Measurements from ENCODE around the gene INCA1. TPM values are rescaled to one million over a fixed set of nuclear protein-coding genes. Genes with fewer than 3 reads are reported as not detected.
A peak's percentile ranks its signal among the peaks of the same experiment; 100 is the strongest.

INCA1 gene
- total and polyA plus RNA-seq, 2 of the 13 experiments (the other 11 are each of a cell fraction or from before 2014, with no cell fraction given), result 0.93 to 2.6 TPM

DNA sequence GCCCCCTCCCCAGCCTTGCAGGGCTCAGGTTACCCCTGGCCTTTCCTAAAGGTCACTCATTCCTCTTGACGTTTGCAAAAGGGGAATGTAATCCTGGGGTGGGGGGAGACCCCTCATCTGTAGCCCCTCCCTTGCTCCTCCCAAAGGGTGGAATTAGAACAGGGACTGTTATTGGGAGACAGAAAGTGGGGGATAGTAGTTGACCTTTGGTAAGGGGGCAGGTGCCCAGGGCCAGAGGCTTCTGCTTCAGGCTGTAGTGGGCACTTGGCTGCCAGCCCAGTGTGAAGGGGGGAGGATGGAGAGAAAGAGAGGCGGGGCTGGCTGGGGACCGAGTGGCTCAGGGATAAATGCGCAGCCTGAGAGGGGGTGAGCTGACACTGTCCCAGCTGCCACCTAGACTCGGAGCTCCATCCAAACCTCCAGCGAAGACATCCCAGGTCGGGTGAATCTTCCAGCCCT lies 46.5 kb downstream of the INCA1 start, which contains the start of gene ENO3:
Gene ENO3 (plus strand): TSS at position 374 of the 459 bp plus-strand sequence. CDS start 711 bp downstream, outside the sequence.
- in situ Hi-C loops (cut with HindIII; ENCODE audit: extremely low pct_ligation_motif_present, low pct_unique_long_range_greater_than_20kb), result no loop called here
- FAIRE-seq (peak; percentile 91), ATAC-seq (peak; percentile 27), DNase-seq (ENCODE audit: low spot score) (peak; percentile 73)
- Histone ChIP-seq H3K4me3 (replicated peaks in 1 of 3; ENCODE audit: insufficient read depth in 1 of 3, low read depth in 2 of 3, low read length in 3 of 3) (peak within 1 kb of the TSS; percentile 52 to 88 (median 86)), H4K20me1 (ENCODE audit: insufficient read depth, low read length) (peaks cover 18% of the 10 kb centered on the region), H3K9ac (ENCODE audit: insufficient read depth, low read depth, low read length) (peak within 1 kb of the TSS; percentile 84), H3K27ac (ENCODE audit: extremely low read length, insufficient read depth, low read length) (peak within 1 kb of the TSS; percentile 99), H3K4me1 (ENCODE audit: insufficient read depth, low read length) (peaks cover 46% of the 10 kb centered on the region), H2AFZ (ENCODE audit: low read length) (no peak within 1 kb of the TSS), H3K27me3 (ENCODE audit: control insufficient read depth in 1 of 2, insufficient read depth in 2 of 2, low read length in 2 of 2) (no peaks in the 10 kb centered on the region; a peak in 1 of 5 replicates), H3K4me2 (ENCODE audit: low read depth, low read length) (peak within 1 kb of the TSS; percentile 93), H3K9me3 (ENCODE audit: low read length) (no peaks in the 10 kb centered on the region), H3K36me3 (replicated peaks in 1 of 2; ENCODE audit: control insufficient read depth in 1 of 2, insufficient read depth in 2 of 2, low read length in 2 of 2) (peaks cover 7 to 13% of the 10 kb centered on the region in 2 experiments; a peak in 4 of 5 replicates), H3K79me2 (ENCODE audit: insufficient read depth, low read length) (peaks cover 35% of the 10 kb centered on the region)
- 0% methylated on average over 7 of the region's 7 CpGs for WGBS (ENCODE audit: low lambda C conversion rate)
- ChIA-PET CTCF (ENCODE audit: low intra/inter-chr PET ratio, low total read pairs) (no interaction called here), POLR2A (interaction anchor here (0.7 to 10.0 kb wide), 9 partner anchors 9 to 154 kb away, joined by 3 to 273 read pairs (median 5); partner anchors contain the start of genes PSMB6, RNF167, SLC25A11 and SPAG7)
- BruUV-seq (replicated peaks), result no TSS peak
- intact Hi-C loops (cut with micrococcal nuclease; ENCODE audit: unreplicated experiment), result loop anchor here (1.0 to 5.0 kb wide), 2 partner anchors 17 to 43 kb away; partner anchors contain the start of gene SPAG7
- TF ChIP-seq NR2C2 (CRISPR knock-in tag; IDR thresholded peaks at IDR 0.05; ENCODE audit: borderline replicate concordance) (peak; percentile 67; the same call in 1 of the 2 replicates), GATAD2A (CRISPR knock-in tag; IDR thresholded peaks at IDR 0.05) (peak; percentile 16; the same call in 1 of the 2 replicates), HMG20B (CRISPR knock-in tag; conservative IDR thresholded peaks at IDR 0.05) (0 out of 2 replicates have a peak, but pooled peaks have one; percentile 21), PTBP1 (IDR thresholded peaks at IDR 0.05; ENCODE audit: low read depth, low read length, poor library complexity, severe bottlenecking) (no peak), HNRNPUL1 (IDR thresholded peaks at IDR 0.05; ENCODE audit: low read depth, low read length) (no peak), REPIN1 (CRISPR knock-in tag; IDR thresholded peaks at IDR 0.05; ENCODE audit: borderline replicate concordance, low read depth) (peak; percentile 30; the same call in 1 of the 2 replicates), XBP1 (CRISPR knock-in tag; IDR thresholded peaks at IDR 0.05) (no peak), ZNF574 (CRISPR knock-in tag; IDR thresholded peaks at IDR 0.05) (peak; percentile 21; the same call in 1 of the 2 replicates), RARA (CRISPR knock-in tag; IDR thresholded peaks at IDR 0.05) (peak; percentile 11; the same call in 1 of the 2 replicates), KLF11 (CRISPR knock-in tag; IDR thresholded peaks at IDR 0.05) (no peak), ZNF331 (CRISPR knock-in tag; IDR thresholded peaks at IDR 0.05) (0 out of 2 replicates have a peak, but pooled peaks have one; percentile 43), ZSCAN12 (CRISPR knock-in tag; IDR thresholded peaks at IDR 0.05) (no peak), ZNF710 (CRISPR knock-in tag; IDR thresholded peaks at IDR 0.05; ENCODE audit: borderline replicate concordance) (peak; percentile 97; the same call in 1 of the 2 replicates), MIER2 (CRISPR knock-in tag; IDR thresholded peaks at IDR 0.05) (0 out of 2 replicates have a peak, but pooled peaks have one; percentile 49), POLR2G (IDR thresholded peaks at IDR 0.05; ENCODE audit: low read depth, low read length) (peak; percentile 57)
- TF ChIP-seq, protein P1, sequence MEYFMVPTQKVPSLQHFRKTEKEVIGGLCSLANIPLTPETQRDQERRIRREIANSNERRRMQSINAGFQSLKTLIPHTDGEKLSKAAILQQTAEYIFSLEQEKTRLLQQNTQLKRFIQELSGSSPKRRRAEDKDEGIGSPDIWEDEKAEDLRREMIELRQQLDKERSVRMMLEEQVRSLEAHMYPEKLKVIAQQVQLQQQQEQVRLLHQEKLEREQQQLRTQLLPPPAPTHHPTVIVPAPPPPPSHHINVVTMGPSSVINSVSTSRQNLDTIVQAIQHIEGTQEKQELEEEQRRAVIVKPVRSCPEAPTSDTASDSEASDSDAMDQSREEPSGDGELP (IDR thresholded peaks at IDR 0.05; ENCODE audit: borderline replicate concordance, low read depth), result peak; percentile 57; the same call in 1 of the 2 replicates
- TF ChIP-seq, protein P2, sequence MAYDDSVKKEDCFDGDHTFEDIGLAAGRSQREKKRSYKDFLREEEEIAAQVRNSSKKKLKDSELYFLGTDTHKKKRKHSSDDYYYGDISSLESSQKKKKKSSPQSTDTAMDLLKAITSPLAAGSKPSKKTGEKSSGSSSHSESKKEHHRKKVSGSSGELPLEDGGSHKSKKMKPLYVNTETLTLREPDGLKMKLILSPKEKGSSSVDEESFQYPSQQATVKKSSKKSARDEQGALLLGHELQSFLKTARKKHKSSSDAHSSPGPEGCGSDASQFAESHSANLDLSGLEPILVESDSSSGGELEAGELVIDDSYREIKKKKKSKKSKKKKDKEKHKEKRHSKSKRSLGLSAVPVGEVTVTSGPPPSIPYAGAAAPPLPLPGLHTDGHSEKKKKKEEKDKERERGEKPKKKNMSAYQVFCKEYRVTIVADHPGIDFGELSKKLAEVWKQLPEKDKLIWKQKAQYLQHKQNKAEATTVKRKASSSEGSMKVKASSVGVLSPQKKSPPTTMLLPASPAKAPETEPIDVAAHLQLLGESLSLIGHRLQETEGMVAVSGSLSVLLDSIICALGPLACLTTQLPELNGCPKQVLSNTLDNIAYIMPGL (CRISPR knock-in tag; IDR thresholded peaks at IDR 0.05; ENCODE audit: borderline replicate concordance in 1 of 2, low read depth in 1 of 2), result peak in 1 of 2 experiments; percentile 25; a peak in 1 of 4 replicates

All from HepG2 (cell line).